Psoas muscle (tissue), 8 donors: ENCODE data around the gene TRIM40. TPM values are rescaled to one million over a fixed set of nuclear protein-coding genes. Genes with fewer than 3 reads are reported as not detected.
A peak's percentile ranks its signal among the peaks of the same experiment; 100 is the strongest.

Experiments used
- ATAC-seq, 4 donors: fragments of 200-7000 bp; cut with Tn5 transposase; one replicate each; pipeline ENCODE4 v1.9.1; 2020; ENCODE audit warnings: moderate library complexity in 3 of 4, mild to moderate bottlenecking in 2 of 4
- DNase-seq, 2 donors: peaks; one replicate each; pipeline ENCODE4 v3.0.0-alpha.2; 2020
- H3K27ac ChIP-seq: fragments of 200-600 bp; one replicate; pipeline ENCODE4 v1.8.0; 2022
- H3K27me3 ChIP-seq, 3 donors: fragments of 200-600 bp in 1 of 3; one replicate each; pipeline versions ENCODE4 v1.6.1 to v1.8.0; 2013 to 2022; ENCODE audit warnings: low read length in 2 of 3, mild to moderate bottlenecking in 2 of 3, moderate library complexity in 1 of 3; ENCODE audit not compliant: insufficient read depth in 3 of 3
- H3K36me3 ChIP-seq, 2 donors: fragments of 200-600 bp in 1 of 2; one replicate each; pipeline versions ENCODE4 v1.6.1 to v1.8.0; 2013 to 2022; ENCODE audit warnings: low read depth in 1 of 2, mild to moderate bottlenecking in 1 of 2, moderate library complexity in 1 of 2; ENCODE audit not compliant: insufficient read depth in 1 of 2
- H3K4me1 ChIP-seq: fragments of 200-600 bp; one replicate; pipeline ENCODE4 v1.8.0; 2022
- H3K4me3 ChIP-seq: fragments of 200-600 bp; one replicate; pipeline ENCODE4 v1.8.0; 2022; ENCODE audit warnings: mild to moderate bottlenecking
- H3K9me3 ChIP-seq: fragments of 200-600 bp; one replicate; pipeline ENCODE4 v1.8.0; 2022
- CTCF ChIP-seq: fragments of 200-600 bp; IDR thresholded peaks from one replicate; pipeline ENCODE4 v1.8.0; 2022; ENCODE audit warnings: antibody characterized with exemption
- WGBS, 3 donors: extraction: QIAGEN DNeasy Blood & Tissue Kit; methylation state at CpG; one replicate each; pipeline versions ENCODE4 v1.1.6 to v1.1.7; 2013; 5-methylcytosine and 5-hydroxymethylcytosine counted together
- intact Hi-C, 2 donors: fragments of 100-400 bp; cut with DNase I; formaldehyde crosslinking; loops; one replicate each; pipeline versions ENCODE4 v1.11.0 to v1.14.2; 2022
- polyA plus RNA-seq, 3 donors: library from polyadenylated mRNA; stranded (reverse); fragments of 200-250 nt; gene quantifications; one replicate each; pipeline ENCODE4 v1.2.3, GENCODE V29; 2013
- total RNA-seq, 4 donors: library from RNA; stranded (reverse); fragmentation: NEBNext Ultra II Directional in 2 of 4; extraction: Animal tissue kit (Norgen Biotek cat#: 25700) in 2 of 4; gene quantifications; one replicate each; pipeline versions ENCODE4 v1.2.1 to v1.2.4, GENCODE V29; 2021 to 2023
- donor health status: healthy with polysubstance abuse.
- donor health status: DM: no; HTN: no; CAD: no; lungs with moderate emphysema.
- donor health status: Bipolar disorder and iron deficiency.
- donor health status: healthy.
- donor health status: DM: yes; HTN: yes; CAD: no.
- donor health status: DM: no; HTN: no; CAD: no.
- donor health status: DM: no; HTN: no; CAD: no.
- donor health status: DM: yes; HTN: yes; CAD: no.

TRIM40 gene
- total and polyA plus RNA-seq, 7 donors = 0.03 TPM; not detected in 6

- 2 to 4% (median 2%) methylated on average over 36 of the region's 36 CpGs for WGBS, 3 donors
- Histone ChIP-seq H3K4me3 (peak overlapping the region; percentile 61), H3K27ac (peak overlapping the region; percentile 71), H3K9me3 (no peaks in the 10 kb centered on the region), H3K27me3 (peaks cover 0 to 44% (median 11%) of the 10 kb centered on the region in 3 donors), H3K4me1 (peaks cover 24% of the 10 kb centered on the region), H3K36me3 (no peaks in the 10 kb centered on the region)
- peak; percentile 85 for TF ChIP-seq CTCF
- ATAC-seq (peak; percentile 82 to 92 (median 88)), DNase-seq (peak; percentile 84 to 90)
- intact Hi-C loops = loop anchor here (1.0 to 5.0 kb wide), 3 partner anchors 28 to 69 kb away; no protein-coding TSS in a partner anchor
Observed at GRCh38 chr6:30102970-30103871, 32.7 kb upstream of the TRIM40 start.

GRCh38 chr6:30103872-30104179, 32.1 kb upstream of the TRIM40 start:
- no peak for DNase-seq
- intact Hi-C loops = loop anchor here (1.0 to 5.0 kb wide), 3 partner anchors 27 to 68 kb away; no protein-coding TSS in a partner anchor
- peak overlapping the region; percentile 61 for H3K4me3 ChIP-seq

GRCh38 chr6:30104661-30105060, 31.3 kb upstream of the TRIM40 start:
- Histone ChIP-seq H3K27me3 (peaks cover 0 to 42% (median 11%) of the 10 kb centered on the region in 3 donors), H3K36me3 (no peaks in the 10 kb centered on the region)
- intact Hi-C loops = loop anchor here in 1 of 2 donors (5.0 kb wide), 1 partner anchor 68 kb away; no protein-coding TSS in a partner anchor

More at GRCh38 chr6:30103872-30104179, 32.1 kb upstream of the TRIM40 start:
- peaks cover 24% of the 10 kb centered on the region for H3K4me1 ChIP-seq
- no peak for ATAC-seq
- 44 to 60% (median 55%) methylated on average over 3 of the region's 3 CpGs for WGBS, 3 donors
- no peaks in the 10 kb centered on the region for H3K36me3 ChIP-seq
- H3K27me3 ChIP-seq = peaks cover 0 to 43% (median 13%) of the 10 kb centered on the region in 3 donors
- no peak for TF ChIP-seq CTCF
- no peaks in the 10 kb centered on the region for H3K9me3 ChIP-seq
- H3K27ac ChIP-seq = no peak overlapping the region

GRCh38 chr6:30111266-30111856, 24.6 kb upstream of the TRIM40 start:
- Histone ChIP-seq H3K36me3 (no peaks in the 10 kb centered on the region), H3K4me1 (no peaks in the 10 kb centered on the region), H3K27ac (no peak overlapping the region), H3K4me3 (no peak overlapping the region), H3K27me3 (peaks cover 0 to 66% (median 15%) of the 10 kb centered on the region in 3 donors), H3K9me3 (no peaks in the 10 kb centered on the region)
- no peak for ATAC-seq
- WGBS, 3 donors = 34 to 49% (median 42%) methylated on average over 27 of the region's 27 CpGs
- intact Hi-C loops = no loop called here
- no peak for TF ChIP-seq CTCF
- DNase-seq = no peak

More at GRCh38 chr6:30104661-30105060, 31.3 kb upstream of the TRIM40 start:
- no peak for TF ChIP-seq CTCF
- peaks cover 24% of the 10 kb centered on the region for H3K4me1 ChIP-seq
- ATAC-seq (no peak), DNase-seq (no peak)
- no peak overlapping the region for H3K4me3 ChIP-seq
- H3K9me3 ChIP-seq = no peaks in the 10 kb centered on the region
- H3K27ac ChIP-seq = no peak overlapping the region
- 87 to 90% (median 90%) methylated on average over 2 of the region's 2 CpGs for WGBS, 3 donors
